Measurements from ENCODE around the gene ALKBH8. TPM values are rescaled to one million over a fixed set of nuclear protein-coding genes. Genes with fewer than 3 reads are reported as not detected.
"Not testable (repeated sequence)": the region's sequence is repeated elsewhere in the genome, so short reads cannot be mapped to it uniquely, and the experiment has no call there.

The ALKBH8 gene
- total and polyA plus RNA-seq, 2 of the 4 experiments (the other 2 are of a cell fraction): 3.0 to 6.6 TPM

DNA sequence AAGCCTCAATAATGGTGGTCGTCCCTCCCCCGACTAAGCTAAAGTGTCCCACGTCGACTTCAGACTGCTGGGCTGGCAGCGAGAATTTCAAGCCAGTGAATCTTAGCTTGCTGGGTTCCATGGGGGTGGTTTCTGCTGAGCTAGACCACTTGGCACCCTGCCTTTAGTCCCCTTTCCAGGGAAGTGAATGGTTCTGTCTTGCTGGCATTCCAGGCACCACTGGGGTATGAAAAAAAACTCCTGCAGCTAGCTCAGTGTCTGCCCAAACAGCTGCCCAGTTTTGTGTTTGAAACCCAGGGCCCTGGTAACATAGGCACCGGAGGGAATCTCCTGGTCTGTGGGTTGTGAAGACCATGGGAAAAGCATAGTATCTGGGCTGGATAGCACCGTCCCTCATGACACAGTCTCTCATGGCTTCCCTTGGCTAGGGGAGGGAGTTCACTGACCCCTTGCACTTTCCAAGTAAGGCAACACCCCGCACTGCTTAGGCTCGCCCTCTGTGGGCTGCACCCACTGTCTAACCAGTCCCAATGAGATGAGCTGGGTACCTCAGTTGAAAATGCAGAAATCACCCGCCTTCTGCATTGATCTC is 99.2 kb downstream of the ALKBH8 start:
- H2BK5ac ChIP-seq (ENCODE audit: low read depth, low read length, poor library complexity, severe bottlenecking); H2BK15ac ChIP-seq (ENCODE audit: low read depth, low read length); H3K18ac ChIP-seq (ENCODE audit: low read depth, low read length); H3K14ac ChIP-seq (replicated peaks; ENCODE audit: low read depth, low read length); dilution Hi-C loops (cut with HindIII; ENCODE audit: low sequenced_read_pairs, unreplicated experiment); H3K79me1 ChIP-seq (ENCODE audit: low read depth in 1 of 2, low read length in 2 of 2); H4K20me1 ChIP-seq (ENCODE audit: insufficient read depth, low read length); H2AFZ ChIP-seq (replicated peaks; ENCODE audit: low read length, poor library complexity); DNase-seq; H4K8ac ChIP-seq (ENCODE audit: low read depth in 2 of 2, low read length in 2 of 2); H3K36me3 ChIP-seq (ENCODE audit: control insufficient read depth, insufficient read depth, low read length); H3K27me3 ChIP-seq (ENCODE audit: control insufficient read depth, insufficient read depth, low read length); intact Hi-C loops (cut with micrococcal nuclease); H3K4ac ChIP-seq (ENCODE audit: low read depth, low read length); H2BK20ac ChIP-seq (ENCODE audit: low read depth, low read length); H2AK9ac ChIP-seq (replicated peaks; ENCODE audit: low read depth, low read length, poor library complexity); H2BK120ac ChIP-seq (ENCODE audit: low read depth, low read length); H4K91ac ChIP-seq (ENCODE audit: insufficient read depth, low read depth, low read length); H3K4me2 ChIP-seq (ENCODE audit: low read depth, low read length); H2AK5ac ChIP-seq (ENCODE audit: low read depth, low read length); H3K4me3 ChIP-seq (ENCODE audit: insufficient read depth, low read depth, low read length); H3K9ac ChIP-seq (ENCODE audit: low read depth, low read length); H4K5ac ChIP-seq (ENCODE audit: low read depth, low read length); POLR2A ChIA-PET (ENCODE audit: unreplicated experiment); H3K9me1 ChIP-seq (ENCODE audit: insufficient read depth, low read length); in situ Hi-C loops (cut with MboI; ENCODE audit: low sequenced_read_pairs); H3K56ac ChIP-seq (ENCODE audit: extremely low read depth, insufficient read depth, low read length); BruUV-seq (replicated peaks); H3K9me3 ChIP-seq (ENCODE audit: control insufficient read depth, insufficient read depth, low read length); H3K27ac ChIP-seq (ENCODE audit: insufficient read depth, low read length); H3K4me1 ChIP-seq (ENCODE audit: control insufficient read depth, insufficient read depth, low read length); CTCF ChIA-PET; H3K23ac ChIP-seq (ENCODE audit: low read depth, low read length); ATAC-seq (ENCODE audit: low read depth): not testable (repeated sequence)
- WGBS, 2 experiments (ENCODE audit: extremely low coverage in 2 of 2, insufficient read length in 1 of 2): no CpG with 5 or more reads among the region's 10 CpGs
